Neuronal stem cell (in vitro differentiated cells): ENCODE data around the gene PCDHA5.
"Not testable (repeated sequence)": the region's sequence is repeated elsewhere in the genome, so short reads cannot be mapped to it uniquely, and the experiment has no call there.

Experiments used
- DNase-seq: peaks from one replicate; pipeline ENCODE4 v3.0.0-alpha.2; 2013; ENCODE audit warnings: low spot score
- H2AFZ ChIP-seq: one replicate; pipeline ENCODE4 v1.6.1; 2013; ENCODE audit warnings: mild to moderate bottlenecking, low read length, inconsistent platforms
- H2AK5ac ChIP-seq: 2 replicates; pipeline ENCODE4 v1.6.1; 2013; ENCODE audit warnings: low read depth, mild to moderate bottlenecking, inconsistent platforms, low read length, moderate library complexity, mixed read lengths
- H2BK120ac ChIP-seq: 2 replicates; pipeline ENCODE4 v1.6.1; 2013; ENCODE audit warnings: low read depth, mild to moderate bottlenecking, inconsistent platforms, low read length, moderate library complexity, mixed read lengths
- H2BK12ac ChIP-seq: one replicate; pipeline ENCODE4 v1.6.1; 2013; ENCODE audit warnings: low read length, inconsistent platforms
- H2BK15ac ChIP-seq: 2 replicates; pipeline ENCODE4 v1.6.1; 2013; ENCODE audit warnings: mild to moderate bottlenecking, low read length, inconsistent platforms, mixed read lengths
- H2BK5ac ChIP-seq: one replicate; pipeline ENCODE4 v1.6.1; 2013; ENCODE audit warnings: inconsistent platforms, mild to moderate bottlenecking, low read length, moderate library complexity
- H3K14ac ChIP-seq: one replicate; pipeline ENCODE4 v1.6.1; 2013; ENCODE audit warnings: low read length, inconsistent platforms
- H3K18ac ChIP-seq: 2 replicates; pipeline ENCODE4 v1.6.1; 2013; ENCODE audit warnings: low read length, inconsistent platforms
- H3K23ac ChIP-seq: 2 replicates; pipeline ENCODE4 v1.6.1; 2013; ENCODE audit warnings: low read depth, mild to moderate bottlenecking, mixed read lengths, low read length, inconsistent platforms; ENCODE audit not compliant: poor library complexity
- H3K27ac ChIP-seq: replicated peaks from 3 replicates; pipeline ENCODE4 v1.5.1; 2013; ENCODE audit warnings: low read length, inconsistent platforms
- H3K27me3 ChIP-seq, 3 experiments: 2 replicates each; pipeline ENCODE4 v1.6.1; 2013; ENCODE audit warnings: low read length in 3 of 3, mild to moderate bottlenecking in 2 of 3, inconsistent platforms in 1 of 3, low read depth in 1 of 3, mixed read lengths in 1 of 3, moderate library complexity in 1 of 3; ENCODE audit not compliant: control insufficient read depth in 3 of 3, insufficient read depth in 3 of 3
- H3K36me3 ChIP-seq, 2 donors: replicated peaks in 1 of 2; 2 replicates each; pipeline ENCODE4 v1.6.1; 2013; ENCODE audit warnings: low read length in 2 of 2; ENCODE audit not compliant: control insufficient read depth in 2 of 2, insufficient read depth in 2 of 2
- H3K4ac ChIP-seq: 2 replicates; pipeline ENCODE4 v1.6.1; 2013; ENCODE audit warnings: inconsistent platforms, mild to moderate bottlenecking, low read length, moderate library complexity
- H3K4me1 ChIP-seq, 2 donors: 1 replicate in 1 of 2; 2 replicates in 1 of 2; pipeline ENCODE4 v1.6.1; 2013; ENCODE audit warnings: low read length in 2 of 2, low read depth in 1 of 2; ENCODE audit not compliant: control insufficient read depth in 2 of 2, insufficient read depth in 1 of 2
- H3K4me2 ChIP-seq: one replicate; pipeline ENCODE4 v1.6.1; 2013; ENCODE audit warnings: mild to moderate bottlenecking, low read length, inconsistent platforms; ENCODE audit not compliant: insufficient read depth, poor library complexity, severe bottlenecking
- H3K4me3 ChIP-seq, 2 donors: 2 replicates each; pipeline ENCODE4 v1.5.1; 2013; ENCODE audit warnings: low read length in 2 of 2, mild to moderate bottlenecking in 2 of 2, inconsistent platforms in 1 of 2, moderate library complexity in 1 of 2
- H3K79me1 ChIP-seq: one replicate; pipeline ENCODE4 v1.6.1; 2013; ENCODE audit warnings: low read depth, mild to moderate bottlenecking, inconsistent platforms, low read length, moderate library complexity
- H3K9ac ChIP-seq: one replicate; pipeline ENCODE4 v1.6.1; 2013; ENCODE audit warnings: mild to moderate bottlenecking, low read depth, low read length, inconsistent platforms; ENCODE audit not compliant: poor library complexity
- H3K9me3 ChIP-seq, 2 donors: replicated peaks in 1 of 2; 2 replicates each; pipeline versions ENCODE3 to v1.6.1; 2013; ENCODE audit warnings: low read length in 2 of 2, mild to moderate bottlenecking in 2 of 2, inconsistent platforms in 1 of 2, low read depth in 1 of 2, mixed read lengths in 1 of 2, moderate library complexity in 1 of 2; ENCODE audit not compliant: control insufficient read depth in 2 of 2, insufficient read depth in 1 of 2
- H4K8ac ChIP-seq: one replicate; pipeline ENCODE4 v1.6.1; 2013; ENCODE audit warnings: low read depth, mild to moderate bottlenecking, inconsistent platforms, low read length, moderate library complexity
- H4K91ac ChIP-seq: one replicate; pipeline ENCODE4 v1.6.1; 2013; ENCODE audit warnings: low read length, low read depth, mild to moderate bottlenecking, inconsistent platforms; ENCODE audit not compliant: poor library complexity
- WGBS, 2 donors: extraction: QIAGEN DNeasy Blood & Tissue Kit; methylation state at CpG; one replicate each; pipeline ENCODE4 v1.1.7; 2013; ENCODE audit warnings: missing lambda C conversion rate in 2 of 2, mixed read lengths in 1 of 2; ENCODE audit not compliant: insufficient read length in 2 of 2, insufficient replicate concordance in 1 of 2; ENCODE audit errors: extremely low coverage in 2 of 2; 5-methylcytosine and 5-hydroxymethylcytosine counted together

PCDHA5 gene

DNA sequence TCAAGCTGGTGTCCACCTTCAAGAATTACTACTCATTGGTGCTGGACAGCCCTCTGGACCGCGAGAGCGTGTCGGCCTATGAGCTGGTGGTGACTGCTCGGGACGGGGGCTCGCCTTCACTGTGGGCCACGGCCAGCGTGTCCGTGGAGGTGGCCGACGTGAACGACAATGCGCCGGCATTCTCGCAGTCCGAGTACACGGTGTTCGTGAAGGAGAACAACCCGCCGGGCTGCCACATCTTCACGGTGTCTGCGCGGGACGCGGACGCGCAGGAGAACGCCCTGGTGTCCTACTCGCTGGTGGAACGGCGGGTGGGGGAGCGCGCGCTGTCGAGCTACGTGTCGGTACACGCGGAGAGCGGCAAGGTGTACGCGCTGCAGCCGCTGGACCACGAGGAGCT, 19.0 kb upstream of the PCDHA5 start:
- not testable (repeated sequence) for H3K14ac ChIP-seq, H3K79me1 ChIP-seq, H2BK12ac ChIP-seq, H2AK5ac ChIP-seq, H3K4me2 ChIP-seq, H4K91ac ChIP-seq, H2BK5ac ChIP-seq, DNase-seq, H3K4ac ChIP-seq, H3K4me3 ChIP-seq, H3K36me3 ChIP-seq, H3K18ac ChIP-seq, H3K27ac ChIP-seq, H2BK15ac ChIP-seq, H2BK120ac ChIP-seq, H4K8ac ChIP-seq, H3K27me3 ChIP-seq, H2AFZ ChIP-seq, H3K4me1 ChIP-seq
- no CpG with 5 or more reads among the region's 45 CpGs for WGBS, 2 donors
- H3K9me3 ChIP-seq: peaks cover 16 to 47% of the 10 kb centered on the region in 2 donors
- H3K23ac ChIP-seq: peak overlapping the region; percentile 91
- peak overlapping the region; percentile 44 for H3K9ac ChIP-seq

DNA sequence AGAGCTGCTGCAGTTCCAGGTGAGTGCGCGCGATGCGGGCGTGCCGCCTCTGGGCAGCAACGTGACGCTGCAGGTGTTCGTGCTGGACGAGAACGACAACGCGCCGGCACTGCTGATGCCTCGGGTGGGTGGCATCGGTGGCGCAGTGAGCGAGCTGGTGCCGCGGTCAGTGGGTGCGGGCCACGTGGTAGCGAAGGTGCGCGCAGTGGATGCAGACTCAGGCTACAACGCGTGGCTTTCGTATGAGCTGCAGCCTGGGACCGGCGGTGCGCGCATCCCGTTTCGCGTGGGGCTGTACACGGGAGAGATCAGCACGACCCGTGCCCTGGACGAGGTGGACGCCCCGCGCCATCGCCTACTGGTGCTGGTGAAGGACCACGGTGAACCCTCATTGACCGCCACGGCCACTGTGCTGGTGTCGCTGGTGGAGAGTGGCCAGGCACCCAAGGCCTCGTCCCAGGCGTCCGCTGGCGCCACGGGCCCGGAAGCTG, 18.6 kb upstream of the PCDHA5 start:
- DNase-seq: no peak
- Histone ChIP-seq H3K18ac (no peak overlapping the region), H3K23ac (peak overlapping the region; percentile 91), H2AFZ (no peak overlapping the region), H3K27me3 (no peaks in the 10 kb centered on the region), H3K36me3 (peaks cover 5 to 9% of the 10 kb centered on the region in 2 donors), H3K4me3 (peak overlapping the region in 1 of 2 donors; percentile 35), H4K91ac (no peak overlapping the region), H2BK5ac (no peak overlapping the region), H4K8ac (peak overlapping the region; percentile 65), H3K79me1 (peaks cover 3% of the 10 kb centered on the region), H3K4ac (no peak overlapping the region), H3K27ac (no peak overlapping the region), H3K14ac (peak overlapping the region; percentile 89), H3K4me1 (no peaks in the 10 kb centered on the region), H2AK5ac (no peak overlapping the region), H3K9me3 (peaks cover 16 to 47% of the 10 kb centered on the region in 2 donors), H3K4me2 (no peak overlapping the region), H2BK120ac (no peak overlapping the region), H2BK15ac (no peak overlapping the region), H2BK12ac (peak overlapping the region; percentile 41), H3K9ac (no peak overlapping the region)
- no CpG with 5 or more reads among the region's 53 CpGs for WGBS, 2 donors

DNA sequence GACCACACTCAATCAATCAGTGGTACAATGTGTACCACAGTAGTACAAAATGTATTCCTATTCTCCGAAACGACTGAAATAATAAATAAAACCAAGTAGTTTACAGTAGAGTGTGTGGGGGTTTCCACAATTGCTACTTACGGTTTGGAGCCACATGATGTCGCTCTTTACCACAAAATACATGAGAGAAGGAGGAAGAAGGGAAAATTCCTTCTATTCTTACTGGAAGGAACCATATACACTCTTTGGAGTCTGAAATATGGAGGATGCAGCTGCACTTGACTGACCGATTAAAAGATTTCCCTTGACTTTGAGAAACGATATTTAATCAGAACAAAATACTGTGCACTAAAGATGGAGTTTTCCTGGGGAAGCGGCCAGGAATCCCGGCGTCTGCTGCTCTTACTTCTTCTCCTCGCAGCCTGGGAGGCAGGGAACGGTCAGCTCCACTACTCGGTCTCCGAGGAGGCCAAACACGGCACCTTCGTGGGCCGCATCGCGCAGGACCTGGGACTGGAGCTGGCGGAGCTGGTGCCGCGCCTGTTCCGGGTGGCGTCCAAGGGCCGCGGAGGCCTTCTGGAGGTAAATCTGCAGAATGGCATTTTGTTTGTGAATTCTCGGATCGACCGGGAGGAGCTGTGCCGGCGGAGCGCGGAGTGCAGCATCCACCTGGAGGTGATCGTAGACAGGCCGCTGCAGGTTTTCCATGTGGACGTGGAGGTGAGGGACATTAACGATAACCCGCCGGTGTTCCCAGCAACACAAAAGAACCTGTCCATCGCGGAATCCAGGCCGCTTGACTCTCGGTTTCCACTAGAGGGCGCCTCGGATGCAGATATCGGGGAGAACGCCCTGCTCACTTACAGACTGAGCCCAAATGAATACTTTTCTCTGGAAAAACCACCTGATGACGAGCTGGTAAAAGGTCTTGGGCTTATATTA, 14.3 kb upstream of the PCDHA5 start, which contains the start of gene PCDHA4:
Gene PCDHA4, plus strand, starts transcription at position 235 of the 942 bp plus-strand sequence.
- Histone ChIP-seq H3K4me1 (no peaks in the 10 kb centered on the region), H3K36me3 (peaks cover 12% of the 10 kb centered on the region in 2 donors), H3K14ac (no peak within 1 kb of the TSS), H3K23ac (no peak within 1 kb of the TSS), H2BK15ac (no peak within 1 kb of the TSS), H2BK12ac (no peak within 1 kb of the TSS), H3K4me3 (peak within 1 kb of the TSS; percentile 69 to 91), H2AK5ac (no peak within 1 kb of the TSS), H2AFZ (peak within 1 kb of the TSS; percentile 93), H3K79me1 (peaks cover 11% of the 10 kb centered on the region), H3K9me3 (peaks cover 22 to 43% of the 10 kb centered on the region in 2 donors), H4K91ac (no peak within 1 kb of the TSS), H2BK5ac (no peak within 1 kb of the TSS), H3K27me3 (no peaks in the 10 kb centered on the region), H3K18ac (peak within 1 kb of the TSS; percentile 97), H2BK120ac (no peak within 1 kb of the TSS), H3K4ac (no peak within 1 kb of the TSS), H3K4me2 (peak within 1 kb of the TSS; percentile 45), H3K27ac (no peak within 1 kb of the TSS), H3K9ac (peak within 1 kb of the TSS; percentile 84), H4K8ac (no peak within 1 kb of the TSS)
- DNase-seq: peak; percentile 63
- WGBS, 2 donors: no CpG with 5 or more reads among the region's 47 CpGs

DNA sequence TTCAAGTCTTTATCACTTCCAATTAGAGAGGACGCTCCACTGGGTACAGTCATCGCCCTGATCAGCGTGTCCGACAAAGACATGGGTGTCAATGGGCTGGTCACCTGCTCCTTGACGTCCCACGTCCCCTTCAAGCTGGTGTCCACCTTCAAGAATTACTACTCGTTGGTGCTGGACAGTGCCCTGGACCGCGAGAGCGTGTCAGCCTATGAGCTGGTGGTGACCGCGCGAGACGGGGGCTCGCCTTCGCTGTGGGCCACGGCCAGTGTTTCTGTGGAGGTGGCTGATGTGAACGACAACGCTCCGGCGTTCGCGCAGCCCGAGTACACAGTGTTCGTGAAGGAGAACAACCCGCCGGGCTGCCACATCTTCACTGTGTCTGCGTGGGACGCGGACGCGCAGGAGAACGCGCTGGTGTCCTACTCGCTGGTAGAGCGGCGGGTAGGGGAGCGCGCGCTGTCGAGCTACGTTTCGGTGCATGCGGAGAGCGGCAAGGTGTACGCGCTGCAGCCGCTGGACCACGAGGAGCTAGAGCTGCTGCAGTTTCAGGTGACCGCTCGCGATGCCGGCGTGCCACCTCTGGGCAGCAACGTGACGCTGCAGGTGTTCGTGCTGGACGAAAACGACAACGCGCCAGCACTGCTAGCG, 13.0 kb upstream of the PCDHA5 start:
- H3K23ac ChIP-seq, DNase-seq, H3K4me3 ChIP-seq: not testable (repeated sequence)

More for the DNA sequence above, 13.0 kb upstream of the PCDHA5 start:
- H2BK15ac ChIP-seq, H2AFZ ChIP-seq, H4K91ac ChIP-seq, H3K4me1 ChIP-seq, H4K8ac ChIP-seq, H3K27me3 ChIP-seq, H3K79me1 ChIP-seq, H3K14ac ChIP-seq, H2BK12ac ChIP-seq, H3K4ac ChIP-seq, H2BK120ac ChIP-seq, H3K4me2 ChIP-seq, H3K9ac ChIP-seq, H2BK5ac ChIP-seq, H3K27ac ChIP-seq, H3K18ac ChIP-seq, H2AK5ac ChIP-seq: not testable (repeated sequence)
- Histone ChIP-seq H3K36me3 (peaks cover 4 to 10% of the 10 kb centered on the region in 2 donors), H3K9me3 (peaks cover 12 to 37% of the 10 kb centered on the region in 2 donors)
- no CpG with 5 or more reads among the region's 62 CpGs for WGBS, 2 donors
